Inflammatory macrophage treated with lipopolysaccharide for 4 hours (primary cell): ENCODE results near the gene NPM1.

Experiments
- DNase-seq: peaks from one replicate; pipeline ENCODE4 v3.0.0-alpha.2; 2020

The NPM1 gene

DNA sequence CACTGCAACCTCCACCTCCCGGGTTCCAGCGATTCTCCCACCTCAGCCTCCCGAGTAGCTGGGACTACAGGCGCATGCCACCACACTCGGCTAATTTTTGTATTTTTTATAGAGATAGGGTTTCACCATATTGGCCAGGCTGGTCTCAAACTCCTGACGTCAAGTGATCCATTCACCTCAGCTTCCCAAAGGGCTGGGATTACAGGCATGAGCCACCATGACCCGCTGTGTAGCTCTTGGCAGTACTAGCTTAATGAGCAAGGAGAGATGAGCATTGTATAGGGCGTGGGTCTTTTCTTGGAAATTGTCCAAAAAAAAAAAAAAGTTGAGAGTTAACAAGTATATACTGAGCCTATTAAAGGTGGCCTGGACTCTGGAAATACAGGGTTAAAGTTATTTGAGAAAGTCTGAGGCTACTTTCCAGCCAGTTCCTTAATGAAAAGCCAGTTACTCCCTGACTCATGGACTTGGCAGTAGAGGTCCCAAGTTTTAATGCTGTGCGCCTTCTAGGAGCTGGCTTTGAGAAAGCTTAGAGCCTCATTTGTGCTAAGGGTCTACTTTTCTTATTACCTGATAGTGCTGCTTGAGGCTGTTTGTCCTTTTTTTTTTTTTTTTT is 27.6 kb downstream of the NPM1 start:
- no peak for DNase-seq

GRCh38 chr5:171416160-171417049 is 28.8 kb downstream of the NPM1 start:
- DNase-seq: no peak

DNA sequence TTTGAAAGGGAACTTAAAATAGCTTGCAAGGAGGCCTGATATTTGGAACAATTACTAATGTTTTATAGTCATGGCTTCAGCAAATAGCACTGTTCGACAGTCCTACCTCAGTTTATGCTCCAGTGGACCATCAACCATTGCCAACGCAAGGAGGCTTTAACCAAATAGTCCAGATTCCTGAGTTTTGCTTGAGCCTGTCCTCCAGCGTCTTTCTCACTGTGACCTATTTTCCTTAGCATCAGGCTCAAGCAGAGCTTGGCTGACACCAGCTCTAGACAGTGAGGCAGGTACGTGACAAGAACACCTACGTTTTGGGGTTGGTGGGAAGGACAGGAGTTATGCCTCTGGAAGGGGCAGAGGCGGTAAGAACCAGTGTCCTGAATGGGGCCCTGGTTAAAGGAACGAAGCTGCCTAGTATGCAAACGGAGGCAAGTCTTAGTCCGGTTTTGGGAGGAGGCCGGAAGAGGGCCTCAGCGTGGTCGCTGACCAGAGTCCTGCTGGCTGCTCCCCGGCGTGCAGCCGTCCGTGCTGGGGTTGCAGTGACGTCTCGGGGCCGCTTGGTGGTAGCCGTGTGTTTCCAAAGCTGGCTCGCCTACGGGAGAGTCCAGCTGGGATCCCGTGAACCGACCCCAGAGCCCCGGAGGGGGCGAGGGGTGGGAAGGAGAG is 30.8 kb downstream of the NPM1 start:
- peak; percentile 67 for DNase-seq

- DNase-seq: peak; percentile 5
Observed at GRCh38 chr5:171418982-171419687, 31.5 kb downstream of the NPM1 start, which contains the start of gene FGF18. FGF18 (plus strand) TSS chr5:171419647; CDS start chr5:171420200, 553 bp downstream.

DNA sequence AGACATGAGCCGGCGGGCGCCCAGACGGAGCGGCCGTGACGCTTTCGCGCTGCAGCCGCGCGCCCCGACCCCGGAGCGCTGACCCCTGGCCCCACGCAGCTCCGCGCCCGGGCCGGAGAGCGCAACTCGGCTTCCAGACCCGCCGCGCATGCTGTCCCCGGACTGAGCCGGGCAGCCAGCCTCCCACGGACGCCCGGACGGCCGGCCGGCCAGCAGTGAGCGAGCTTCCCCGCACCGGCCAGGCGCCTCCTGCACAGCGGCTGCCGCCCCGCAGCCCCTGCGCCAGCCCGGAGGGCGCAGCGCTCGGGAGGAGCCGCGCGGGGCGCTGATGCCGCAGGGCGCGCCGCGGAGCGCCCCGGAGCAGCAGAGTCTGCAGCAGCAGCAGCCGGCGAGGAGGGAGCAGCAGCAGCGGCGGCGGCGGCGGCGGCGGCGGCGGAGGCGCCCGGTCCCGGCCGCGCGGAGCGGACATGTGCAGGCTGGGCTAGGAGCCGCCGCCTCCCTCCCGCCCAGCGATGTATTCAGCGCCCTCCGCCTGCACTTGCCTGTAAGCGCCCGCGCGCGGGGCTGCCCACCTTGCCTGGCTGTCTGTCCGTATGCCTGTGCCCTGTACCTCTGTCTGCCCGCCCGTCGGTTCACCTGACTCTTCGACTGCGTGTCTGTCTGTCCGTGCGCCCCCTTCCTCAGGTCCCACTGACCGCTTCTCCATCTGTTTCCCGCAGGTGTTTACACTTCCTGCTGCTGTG is 32.2 kb downstream of the NPM1 start:
- peak; percentile 19 for DNase-seq

DNA sequence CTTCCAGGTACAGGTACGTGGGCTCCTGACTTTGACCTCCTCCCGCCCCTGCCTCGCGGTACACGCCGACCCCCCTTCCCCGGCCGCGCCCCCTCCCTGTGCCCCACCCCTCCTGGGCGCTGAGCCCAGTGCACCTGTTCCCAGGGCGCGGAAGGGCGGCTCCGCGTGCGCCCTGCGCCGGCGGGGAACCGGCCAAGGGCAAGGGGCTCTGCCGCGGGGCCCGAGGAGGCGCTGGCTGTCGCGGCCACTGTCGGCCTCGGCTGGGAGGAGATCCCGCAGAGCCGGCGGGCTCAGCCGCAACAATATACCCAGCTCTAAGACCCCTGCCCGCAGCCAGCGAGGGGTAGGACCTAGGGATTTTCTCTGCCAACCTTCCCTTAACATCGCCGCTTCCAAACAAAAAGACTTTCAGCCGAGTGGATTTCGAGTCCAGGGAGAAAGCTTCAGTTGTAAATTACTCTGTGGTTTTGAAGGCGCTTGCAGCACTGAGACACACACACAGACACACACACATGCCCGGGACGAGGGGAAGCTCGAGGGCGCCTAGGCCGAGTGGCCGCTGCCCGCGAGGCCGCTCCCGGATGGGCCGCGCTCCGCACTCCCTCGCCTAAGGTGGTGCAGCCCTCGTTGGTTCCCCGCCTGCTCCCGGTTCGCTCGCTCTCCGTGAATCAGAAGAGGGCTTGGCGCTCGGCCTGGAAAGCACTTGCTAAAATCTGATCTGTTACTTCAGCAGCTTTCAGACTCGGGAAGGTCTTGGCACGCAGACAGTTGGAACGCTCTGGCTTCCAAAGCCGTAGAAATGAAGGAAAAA is 33.0 kb downstream of the NPM1 start:
- no peak for DNase-seq

DNA sequence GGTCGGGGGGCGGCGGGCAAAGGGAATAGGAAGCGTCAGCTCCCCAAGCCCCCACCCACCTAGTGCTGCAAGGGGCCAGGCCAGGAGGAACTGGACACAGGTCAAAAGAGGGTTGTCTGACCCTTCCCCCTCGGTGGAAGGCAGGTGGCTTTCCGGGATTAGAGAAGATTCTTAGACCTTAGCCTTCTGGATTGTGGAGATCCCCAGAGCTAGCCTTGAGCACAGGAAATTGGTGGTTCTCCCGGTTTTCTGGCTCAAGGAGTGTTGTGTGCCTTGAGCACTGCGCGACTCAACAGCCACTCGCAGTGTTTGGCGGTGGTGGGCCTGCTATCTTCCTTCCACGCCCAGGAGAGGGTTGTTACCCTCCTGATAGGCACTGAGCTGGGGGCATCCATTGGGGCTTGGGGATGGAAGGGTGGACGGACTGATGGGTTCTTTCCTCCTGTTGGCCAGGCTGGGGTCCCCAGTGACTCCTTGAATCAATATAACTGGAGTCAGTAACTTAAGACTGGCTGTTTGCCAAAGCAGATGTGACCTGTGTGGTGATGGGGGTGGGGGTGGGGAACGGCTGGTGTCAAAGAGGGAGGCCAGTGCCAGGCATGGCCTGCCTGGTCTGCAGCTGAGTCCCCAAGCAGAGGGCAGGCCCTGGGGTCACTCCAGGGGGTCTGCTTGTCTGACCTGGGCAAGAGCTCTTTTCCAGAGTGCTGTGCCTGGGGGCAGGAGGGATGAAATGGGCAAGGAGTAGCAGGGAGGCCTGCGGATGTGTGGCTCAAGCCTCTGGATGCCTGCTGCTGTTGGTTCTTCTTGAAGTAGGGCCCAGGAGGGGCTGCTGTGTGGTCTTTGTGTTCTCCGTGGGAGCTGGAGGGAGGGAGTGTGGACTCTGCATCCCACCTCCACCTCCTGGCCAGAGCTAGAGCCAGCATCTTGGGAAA is 33.9 kb downstream of the NPM1 start:
- no peak for DNase-seq

- DNase-seq: no peak
Observed at GRCh38 chr5:171422495-171422894, 34.8 kb downstream of the NPM1 start.

DNA sequence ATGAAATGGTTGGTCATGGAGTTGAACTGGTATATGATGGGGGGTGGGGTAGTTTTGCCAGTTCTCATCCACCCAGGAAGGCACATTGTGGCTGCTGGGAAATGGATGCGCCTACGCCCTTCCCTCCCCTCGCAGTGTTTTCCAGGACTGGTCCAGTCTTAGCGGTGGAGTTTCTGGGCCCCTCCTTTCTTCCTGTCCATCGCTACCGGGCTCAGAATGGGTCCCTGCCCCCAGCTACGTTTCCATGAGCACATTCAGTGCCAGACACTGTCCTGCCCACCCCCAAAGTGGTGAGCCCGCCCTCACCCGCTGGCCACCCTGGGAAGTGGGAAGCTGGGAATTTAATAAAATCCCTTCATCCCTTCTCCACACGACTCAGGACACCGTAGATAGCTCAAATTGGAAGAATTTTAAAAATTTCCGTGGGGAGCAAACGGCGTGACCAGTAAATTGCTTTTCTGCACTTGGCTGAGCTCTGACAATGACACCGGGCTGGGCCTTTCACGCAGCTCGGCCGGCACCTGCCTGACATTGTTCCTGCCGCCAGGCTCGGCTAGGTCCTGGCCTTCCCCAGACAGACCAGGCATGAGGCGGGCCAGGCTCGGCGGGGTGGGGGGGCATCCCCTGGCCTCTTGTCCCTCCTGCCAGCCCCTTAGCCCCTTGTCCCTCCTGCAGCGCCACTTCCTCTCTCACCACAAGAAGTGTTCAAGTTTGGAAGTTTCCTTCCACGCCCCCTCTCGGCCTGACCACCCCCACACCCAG is 35.4 kb downstream of the NPM1 start:
- DNase-seq: no peak

GRCh38 chr5:171424726-171425125 is 37.1 kb downstream of the NPM1 start:
- DNase-seq: no peak

- DNase-seq: no peak
Observed at GRCh38 chr5:171425596-171426244, 38.1 kb downstream of the NPM1 start.

- DNase-seq: no peak
Observed at GRCh38 chr5:171426266-171426665, 38.6 kb downstream of the NPM1 start.

DNA sequence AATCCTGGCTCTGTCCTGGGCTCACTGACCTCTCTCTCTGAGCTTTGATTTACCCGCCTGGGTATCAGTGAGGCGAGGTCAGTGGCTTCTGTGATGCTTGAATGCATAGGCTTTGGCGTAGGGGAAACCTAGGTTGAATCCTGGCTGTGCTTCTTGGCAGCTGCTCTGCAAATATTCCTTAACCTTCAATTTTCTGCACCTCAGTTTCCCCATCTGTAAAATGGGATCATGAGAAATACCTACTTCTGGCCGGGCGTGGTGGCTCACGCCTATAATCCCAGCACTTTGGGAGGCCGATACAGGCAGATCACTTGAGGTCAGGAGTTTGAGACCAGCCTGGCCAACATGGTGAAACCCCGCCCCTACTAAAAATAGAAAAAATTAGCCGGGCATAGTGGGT is 39.0 kb downstream of the NPM1 start:
- DNase-seq: no peak

DNA sequence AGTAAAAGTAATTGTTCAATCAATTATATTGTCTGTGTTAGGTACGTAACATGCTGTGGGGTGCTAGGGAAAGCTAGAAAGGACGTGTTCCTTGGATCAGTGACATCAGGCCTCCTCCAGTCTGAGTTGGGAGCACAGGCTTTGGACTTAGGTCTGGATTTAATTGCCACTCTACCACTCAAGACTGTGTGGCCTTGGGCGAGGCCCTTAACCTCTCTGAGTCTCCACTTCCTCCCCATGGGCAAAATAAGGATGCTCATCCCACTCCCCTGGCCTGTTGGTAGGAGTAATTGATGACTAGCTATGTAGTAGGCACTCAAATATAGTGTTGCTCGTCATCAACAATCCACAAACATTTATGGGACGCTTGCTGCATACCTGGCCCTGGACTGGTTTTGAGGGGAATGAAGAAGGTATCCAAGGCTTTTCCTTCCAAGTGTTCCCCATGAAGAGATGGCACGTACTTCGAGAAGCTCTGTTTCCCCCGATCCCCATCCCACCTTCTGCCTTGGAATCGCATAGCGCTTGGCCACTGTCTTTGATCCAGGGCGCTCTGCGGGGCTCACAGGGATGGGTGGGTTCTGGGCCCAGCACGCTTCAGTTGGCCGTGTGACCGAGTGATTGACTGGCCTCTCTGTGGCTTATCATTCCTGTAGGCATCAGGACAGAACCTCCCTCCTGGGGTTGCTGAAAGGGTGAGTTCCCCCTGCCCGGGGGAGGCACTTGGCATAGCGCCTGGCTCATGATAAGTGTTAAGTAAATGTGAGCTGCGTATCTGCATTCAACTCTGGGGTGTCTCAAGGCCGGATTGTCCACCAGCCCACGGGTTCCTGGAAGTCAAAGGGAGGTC is 39.9 kb downstream of the NPM1 start:
- DNase-seq: no peak

- DNase-seq: no peak
Observed at GRCh38 chr5:171428168-171428696, 40.6 kb downstream of the NPM1 start.

- no peak for DNase-seq
Observed at GRCh38 chr5:171428809-171429542, 41.3 kb downstream of the NPM1 start.

- DNase-seq: no peak
Observed at GRCh38 chr5:171429543-171429910, 41.9 kb downstream of the NPM1 start.
